ENCODE results near the gene CLASRP.

DNA sequence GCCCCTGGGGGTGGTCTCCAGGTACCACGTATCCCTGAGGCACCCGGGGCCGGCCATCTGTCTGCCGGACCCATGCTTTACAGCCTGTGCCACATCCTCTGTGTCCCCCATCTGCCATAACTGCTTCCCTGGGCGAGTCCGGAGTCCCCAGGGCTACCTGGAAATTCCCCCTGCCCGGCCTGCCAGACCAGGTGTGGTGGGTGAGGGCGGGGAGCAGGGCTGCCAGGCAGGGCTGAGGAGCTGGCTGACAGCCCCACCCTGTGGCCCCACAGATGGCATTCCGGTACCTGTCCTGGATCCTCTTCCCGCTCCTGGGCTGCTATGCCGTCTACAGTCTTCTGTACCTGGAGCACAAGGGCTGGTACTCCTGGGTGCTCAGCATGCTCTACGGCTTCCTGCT lies 47.9 kb upstream of the CLASRP start:
- no peak for TF ChIP-seq POLR2A (IDR thresholded peaks at IDR 0.05)
- TF ChIP-seq, protein P1, sequence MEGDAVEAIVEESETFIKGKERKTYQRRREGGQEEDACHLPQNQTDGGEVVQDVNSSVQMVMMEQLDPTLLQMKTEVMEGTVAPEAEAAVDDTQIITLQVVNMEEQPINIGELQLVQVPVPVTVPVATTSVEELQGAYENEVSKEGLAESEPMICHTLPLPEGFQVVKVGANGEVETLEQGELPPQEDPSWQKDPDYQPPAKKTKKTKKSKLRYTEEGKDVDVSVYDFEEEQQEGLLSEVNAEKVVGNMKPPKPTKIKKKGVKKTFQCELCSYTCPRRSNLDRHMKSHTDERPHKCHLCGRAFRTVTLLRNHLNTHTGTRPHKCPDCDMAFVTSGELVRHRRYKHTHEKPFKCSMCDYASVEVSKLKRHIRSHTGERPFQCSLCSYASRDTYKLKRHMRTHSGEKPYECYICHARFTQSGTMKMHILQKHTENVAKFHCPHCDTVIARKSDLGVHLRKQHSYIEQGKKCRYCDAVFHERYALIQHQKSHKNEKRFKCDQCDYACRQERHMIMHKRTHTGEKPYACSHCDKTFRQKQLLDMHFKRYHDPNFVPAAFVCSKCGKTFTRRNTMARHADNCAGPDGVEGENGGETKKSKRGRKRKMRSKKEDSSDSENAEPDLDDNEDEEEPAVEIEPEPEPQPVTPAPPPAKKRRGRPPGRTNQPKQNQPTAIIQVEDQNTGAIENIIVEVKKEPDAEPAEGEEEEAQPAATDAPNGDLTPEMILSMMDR (IDR thresholded peaks at IDR 0.05 in 4 of 5, conservative IDR thresholded peaks at IDR 0.05 in 1 of 5): no peak

Data from gastrocnemius medialis (tissue), 4 donors.